Peyer's patch (tissue), 4 donors: ENCODE data around the gene DNMT1. TPM values are rescaled to one million over a fixed set of nuclear protein-coding genes. Genes with fewer than 3 reads are reported as not detected.

Source experiments
- DNase-seq, 3 donors: peaks; one replicate each; pipeline ENCODE4 v3.0.0-alpha.2; 2017 to 2019
- H3K27ac ChIP-seq, 4 donors: fragments of 200-600 bp; sonication (generic); one replicate each; pipeline ENCODE4 v1.5.1; 2016 to 2019
- H3K27me3 ChIP-seq, 2 donors: fragments of 200-600 bp; sonication (generic); one replicate each; pipeline ENCODE4 v1.5.1; 2019
- H3K36me3 ChIP-seq, 3 donors: fragments of 200-600 bp; sonication (generic); one replicate each; pipeline ENCODE4 v1.5.1; 2016 to 2019
- H3K4me1 ChIP-seq, 4 donors: fragments of 200-600 bp; sonication (generic); one replicate each; pipeline ENCODE4 v1.5.1; 2016 to 2019
- H3K4me3 ChIP-seq, 4 donors: fragments of 200-600 bp; sonication (generic); 1 replicate in 3 of 4; 2 replicates in 1 of 4; pipeline ENCODE4 v1.5.1; 2016 to 2019; ENCODE audit warnings: mild to moderate bottlenecking in 1 of 4
- H3K9me3 ChIP-seq, 4 donors: fragments of 200-600 bp; sonication (generic); one replicate each; pipeline ENCODE4 v1.5.1; 2016 to 2019; ENCODE audit warnings: mild to moderate bottlenecking in 1 of 4
- CTCF ChIP-seq, 6 experiments: fragments of 450-650 bp in 4 of 6; fragments of 200-600 bp in 2 of 6; sonication (generic) in 1 of 6; IDR thresholded peaks; one replicate each; pipeline ENCODE4 v1.5.1; 2017 to 2019; ENCODE audit warnings: antibody characterized with exemption in 6 of 6, mild to moderate bottlenecking in 3 of 6, moderate library complexity in 1 of 6
- POLR2A ChIP-seq, 2 donors: fragments of 450-650 bp; IDR thresholded peaks; one replicate each; pipeline ENCODE4 v1.5.1; 2017; ENCODE audit warnings: antibody characterized with exemption in 2 of 2, mild to moderate bottlenecking in 2 of 2, moderate library complexity in 2 of 2
- total RNA-seq, 4 donors: library from RNA; depleted of rRNA; stranded (reverse); fragments of >200 nt; gene quantifications; one replicate each; pipeline ENCODE4 v1.1.0, GENCODE V29; 2016

DNMT1 gene
- total RNA-seq, 4 donors from 2014 or later, result 22.1 to 195 (median 41.5) TPM

GRCh38 chr19:10143681-10144080 is 51.1 kb downstream of the DNMT1 start:
- Histone ChIP-seq H3K4me3 (no peak overlapping the region), H3K4me1 (peaks cover 0 to 3% (median 0%) of the 10 kb centered on the region in 4 donors), H3K36me3 (peaks cover 0 to 86% (median 3%) of the 10 kb centered on the region in 3 donors), H3K27ac (peak overlapping the region; percentile 25 to 80 (median 70)), H3K27me3 (no peaks in the 10 kb centered on the region), H3K9me3 (no peaks in the 10 kb centered on the region)
- DNase-seq, result peak in 1 of 3 donors; percentile 23
- TF ChIP-seq POLR2A (IDR thresholded peaks at IDR 0.05) (no peak), CTCF (IDR thresholded peaks at IDR 0.05) (no peak)

GRCh38 chr19:10142701-10143375 is 51.9 kb downstream of the DNMT1 start:
- Histone ChIP-seq H3K9me3 (no peaks in the 10 kb centered on the region), H3K27ac (peak overlapping the region; percentile 66 to 80 (median 73)), H3K36me3 (peaks cover 0 to 91% (median 3%) of the 10 kb centered on the region in 3 donors), H3K27me3 (no peaks in the 10 kb centered on the region), H3K4me1 (peaks cover 0 to 3% (median 0%) of the 10 kb centered on the region in 4 donors), H3K4me3 (no peak overlapping the region)
- DNase-seq, result peak in 2 of 3 donors; percentile 51 to 69
- no peak for TF ChIP-seq POLR2A (IDR thresholded peaks at IDR 0.05)
- peak in 1 of 6 experiments; percentile 30 for TF ChIP-seq CTCF (IDR thresholded peaks at IDR 0.05)

- peak overlapping the region; percentile 52 to 80 (median 59) for H3K27ac ChIP-seq
- TF ChIP-seq CTCF (IDR thresholded peaks at IDR 0.05), result no peak
- no peak for TF ChIP-seq POLR2A (IDR thresholded peaks at IDR 0.05)
Observed at GRCh38 chr19:10141973-10142372, 52.8 kb downstream of the DNMT1 start.

GRCh38 chr19:10141479-10141878 is 53.3 kb downstream of the DNMT1 start:
- peak overlapping the region in 1 of 4 donors; percentile 66 for H3K27ac ChIP-seq
- no peak for TF ChIP-seq CTCF (IDR thresholded peaks at IDR 0.05)
- no peak for TF ChIP-seq POLR2A (IDR thresholded peaks at IDR 0.05)

More at GRCh38 chr19:10141973-10142372, 52.8 kb downstream of the DNMT1 start:
- no peak for DNase-seq
- peaks cover 0 to 92% (median 3%) of the 10 kb centered on the region in 3 donors for H3K36me3 ChIP-seq
- peaks cover 0 to 3% (median 0%) of the 10 kb centered on the region in 4 donors for H3K4me1 ChIP-seq
- no peaks in the 10 kb centered on the region for H3K9me3 ChIP-seq
- no peaks in the 10 kb centered on the region for H3K27me3 ChIP-seq
- no peak overlapping the region for H3K4me3 ChIP-seq

GRCh38 chr19:10139952-10140351 is 54.8 kb downstream of the DNMT1 start:
- peaks cover 0 to 91% (median 3%) of the 10 kb centered on the region in 3 donors for H3K36me3 ChIP-seq
- DNase-seq, result no peak
- peaks cover 0 to 3% (median 0%) of the 10 kb centered on the region in 4 donors for H3K4me1 ChIP-seq
- no peak overlapping the region for H3K4me3 ChIP-seq
- H3K27ac ChIP-seq, result no peak overlapping the region
- TF ChIP-seq POLR2A (IDR thresholded peaks at IDR 0.05), result no peak
- TF ChIP-seq CTCF (IDR thresholded peaks at IDR 0.05), result no peak
- no peaks in the 10 kb centered on the region for H3K9me3 ChIP-seq
- no peaks in the 10 kb centered on the region for H3K27me3 ChIP-seq

More at GRCh38 chr19:10141479-10141878, 53.3 kb downstream of the DNMT1 start:
- Histone ChIP-seq H3K36me3 (peaks cover 0 to 92% (median 3%) of the 10 kb centered on the region in 3 donors), H3K4me3 (no peak overlapping the region), H3K4me1 (peaks cover 0 to 3% (median 0%) of the 10 kb centered on the region in 4 donors), H3K27me3 (no peaks in the 10 kb centered on the region), H3K9me3 (no peaks in the 10 kb centered on the region)
- no peak for DNase-seq
